NCI-H128 (cell line): Measurements from ENCODE around the gene TENT5C.

Source experiments
- DNase-seq: peaks from one replicate; lab custom pipeline; 2025; ENCODE audit not compliant: unreplicated experiment; lab: John Stamatoyannopoulos, UW

The TENT5C gene

GRCh38 chr1:117572546-117572945 lies 33.3 kb upstream of the TENT5C start:
- DNase-seq, result no peak

GRCh38 chr1:117573386-117574023 lies 32.3 kb upstream of the TENT5C start:
- DNase-seq, result no peak

- no peak for DNase-seq
These were observed 31.6 kb upstream of the TENT5C start for GRCh38 chr1:117574161-117574835.

- DNase-seq, result no peak
These were observed 30.1 kb upstream of the TENT5C start for GRCh38 chr1:117575586-117576225.

- DNase-seq, result no peak
These were observed 29.6 kb upstream of the TENT5C start for GRCh38 chr1:117576236-117576635.

- no peak for DNase-seq
These were observed 28.5 kb upstream of the TENT5C start for GRCh38 chr1:117577191-117577885.

- DNase-seq, result no peak
These were observed 27.4 kb upstream of the TENT5C start for GRCh38 chr1:117578466-117578865.

- DNase-seq, result no peak
These were observed 26.5 kb upstream of the TENT5C start for GRCh38 chr1:117579221-117579906.

GRCh38 chr1:117580436-117580835 lies 25.4 kb upstream of the TENT5C start:
- no peak for DNase-seq

- no peak for DNase-seq
These were observed 25.0 kb upstream of the TENT5C start for GRCh38 chr1:117580882-117581281.

GRCh38 chr1:117581391-117581943 lies 24.4 kb upstream of the TENT5C start:
- no peak for DNase-seq

GRCh38 chr1:117582451-117582850 lies 23.4 kb upstream of the TENT5C start:
- no peak for DNase-seq

GRCh38 chr1:117583247-117583646 lies 22.6 kb upstream of the TENT5C start:
- no peak for DNase-seq

- DNase-seq, result no peak
These were observed 21.7 kb upstream of the TENT5C start for GRCh38 chr1:117584181-117584580.

GRCh38 chr1:117585086-117585485 lies 20.8 kb upstream of the TENT5C start:
- DNase-seq, result no peak

- DNase-seq, result no peak
These were observed 19.5 kb upstream of the TENT5C start for GRCh38 chr1:117586337-117586736.

- no peak for DNase-seq
These were observed 18.9 kb upstream of the TENT5C start for GRCh38 chr1:117586747-117587498.

GRCh38 chr1:117587499-117588356 lies 18.1 kb upstream of the TENT5C start:
- no peak for DNase-seq

GRCh38 chr1:117589544-117589943 lies 16.3 kb upstream of the TENT5C start:
- no peak for DNase-seq
